Colonic mucosa (tissue), 4 donors: Measurements from ENCODE around the gene BEND3. TPM values are rescaled to one million over a fixed set of nuclear protein-coding genes. Genes with fewer than 3 reads are reported as not detected.
"Not testable (repeated sequence)": the region's sequence is repeated elsewhere in the genome, so short reads cannot be mapped to it uniquely, and the experiment has no call there.

Experiments used
- DNase-seq: peaks from one replicate; pipeline ENCODE4 v3.0.0-alpha.2; 2020
- H3K27ac ChIP-seq: fragments of 200-600 bp; one replicate; pipeline ENCODE4 v1.8.0; 2021
- H3K27me3 ChIP-seq: fragments of 200-600 bp; one replicate; pipeline ENCODE4 v1.8.0; 2021
- H3K36me3 ChIP-seq: fragments of 200-600 bp; one replicate; pipeline ENCODE4 v1.8.0; 2021
- H3K4me1 ChIP-seq: fragments of 200-600 bp; one replicate; pipeline ENCODE4 v1.8.0; 2021; ENCODE audit warnings: mild to moderate bottlenecking
- H3K4me3 ChIP-seq: fragments of 200-600 bp; one replicate; pipeline ENCODE4 v1.8.0; 2021
- H3K9ac ChIP-seq, 2 donors: one replicate each; pipeline ENCODE4 v1.7.0; 2013; ENCODE audit warnings: control low read depth in 2 of 2, low read depth in 2 of 2, low read length in 2 of 2
- H3K9me3 ChIP-seq: fragments of 200-600 bp; one replicate; pipeline ENCODE4 v1.8.0; 2021
- CTCF ChIP-seq: fragments of 200-600 bp; IDR thresholded peaks from one replicate; pipeline ENCODE4 v1.8.0; 2022; ENCODE audit warnings: antibody characterized with exemption, mild to moderate bottlenecking
- intact Hi-C: fragments of 100-400 bp; cut with DNase I; formaldehyde crosslinking; loops from one replicate; pipeline ENCODE4 v1.14.1; 2022
- total RNA-seq, 2 donors: library from RNA; stranded (reverse); fragmentation: NEBNext Ultra II Directional in 1 of 2; extraction: Animal tissue kit (Norgen Biotek cat#: 25700) in 1 of 2; gene quantifications; one replicate each; pipeline ENCODE4 v1.2.1, GENCODE V29; 2021
- donor health status: healthy.
- donor health status: DM: no; HTN: no; CAD: no.
- donor health status: DM: no; HTN: no; CAD: no.

Gene BEND3
- total RNA-seq, 2 donors from 2014 or later, result 4.4 to 11.2 TPM

- Histone ChIP-seq H3K9me3 (no peaks in the 10 kb centered on the region), H3K27me3 (no peaks in the 10 kb centered on the region), H3K27ac (peak overlapping the region; percentile 76), H3K36me3 (no peaks in the 10 kb centered on the region), H3K9ac (peak overlapping the region in 1 of 2 donors; percentile 26), H3K4me1 (peaks cover 7% of the 10 kb centered on the region), H3K4me3 (no peak overlapping the region)
- intact Hi-C loops, result no loop called here
- TF ChIP-seq CTCF, result no peak
- peak; percentile 65 for DNase-seq
Measured at GRCh38 chr6:107152638-107153430, 37.5 kb upstream of the BEND3 start.

GRCh38 chr6:107144666-107145065 lies 29.4 kb upstream of the BEND3 start:
- H3K36me3 ChIP-seq, result no peaks in the 10 kb centered on the region
- H3K9ac ChIP-seq, result no peak overlapping the region
- no peak for DNase-seq
- no peaks in the 10 kb centered on the region for H3K4me1 ChIP-seq
- no peak for TF ChIP-seq CTCF
- no peak overlapping the region for H3K27ac ChIP-seq
- intact Hi-C loops, result no loop called here
- no peaks in the 10 kb centered on the region for H3K27me3 ChIP-seq
- H3K9me3 ChIP-seq, result no peaks in the 10 kb centered on the region
- no peak overlapping the region for H3K4me3 ChIP-seq

- no peak for TF ChIP-seq CTCF
- Histone ChIP-seq H3K9ac (no peak overlapping the region), H3K36me3 (no peaks in the 10 kb centered on the region), H3K4me1 (no peaks in the 10 kb centered on the region), H3K27me3 (no peaks in the 10 kb centered on the region), H3K27ac (no peak overlapping the region), H3K4me3 (no peak overlapping the region), H3K9me3 (no peaks in the 10 kb centered on the region)
- DNase-seq, result no peak
- intact Hi-C loops, result no loop called here
Measured at GRCh38 chr6:107144014-107144413, 28.7 kb upstream of the BEND3 start.

GRCh38 chr6:107140581-107140980 lies 25.3 kb upstream of the BEND3 start:
- Histone ChIP-seq H3K9ac (no peak overlapping the region), H3K4me3 (no peak overlapping the region), H3K36me3 (no peaks in the 10 kb centered on the region), H3K27me3 (no peaks in the 10 kb centered on the region), H3K27ac (no peak overlapping the region), H3K4me1 (no peaks in the 10 kb centered on the region), H3K9me3 (no peaks in the 10 kb centered on the region)
- intact Hi-C loops, result no loop called here
- TF ChIP-seq CTCF, result no peak
- DNase-seq, result no peak

GRCh38 chr6:107136324-107136723 lies 21.0 kb upstream of the BEND3 start:
- H3K9ac ChIP-seq, H3K4me3 ChIP-seq, H3K4me1 ChIP-seq, DNase-seq, H3K27me3 ChIP-seq, H3K36me3 ChIP-seq, intact Hi-C loops, H3K9me3 ChIP-seq, H3K27ac ChIP-seq: not testable (repeated sequence)

GRCh38 chr6:107135048-107135680 lies 19.8 kb upstream of the BEND3 start:
- H3K4me3 ChIP-seq, H3K27ac ChIP-seq, DNase-seq, H3K27me3 ChIP-seq, H3K36me3 ChIP-seq, H3K9me3 ChIP-seq, H3K9ac ChIP-seq, intact Hi-C loops, H3K4me1 ChIP-seq: not testable (repeated sequence)
